Testis (tissue), 2 donors: ENCODE data around the gene RPUSD3.

Experiments used
- CTCF ChIP-seq, 3 experiments: fragments of 450-650 bp in 2 of 3; fragments of 200-600 bp in 1 of 3; sonication (generic) in 1 of 3; IDR thresholded peaks; one replicate each; pipeline ENCODE4 v1.5.1; 2016 to 2019; ENCODE audit warnings: antibody characterized with exemption in 3 of 3, mild to moderate bottlenecking in 2 of 3, moderate library complexity in 1 of 3
- POLR2A ChIP-seq: fragments of 450-650 bp; IDR thresholded peaks from one replicate; pipeline ENCODE4 v1.6.1; 2017; ENCODE audit warnings: antibody characterized with exemption, mild to moderate bottlenecking, moderate library complexity

GRCh38 chr3:9820946-9821345 is 22.9 kb downstream of the RPUSD3 start:
- TF ChIP-seq POLR2A: no peak
- TF ChIP-seq CTCF (IDR thresholded peaks at IDR 0.05): peak in 1 of 3 experiments; percentile 31
